Muscle of leg (tissue), 16 donors: ENCODE results near the gene ZNF83. TPM values are rescaled to one million over a fixed set of nuclear protein-coding genes. Genes with fewer than 3 reads are reported as not detected.
"Not testable (repeated sequence)": the region's sequence is repeated elsewhere in the genome, so short reads cannot be mapped to it uniquely, and the experiment has no call there.

Source experiments
- DNase-seq: peaks from one replicate; pipeline ENCODE4 v3.0.0; 2013
- H3K27ac ChIP-seq: one replicate; pipeline ENCODE4 v1.5.1; 2013; ENCODE audit warnings: mild to moderate bottlenecking, low read length, control low read depth
- H3K27me3 ChIP-seq: one replicate; pipeline ENCODE4 v1.6.1; 2013; ENCODE audit warnings: low read length; ENCODE audit not compliant: control insufficient read depth, insufficient read depth
- H3K36me3 ChIP-seq: one replicate; pipeline ENCODE4 v1.6.1; 2013; ENCODE audit warnings: low read length; ENCODE audit not compliant: control insufficient read depth, insufficient read depth
- H3K4me1 ChIP-seq: one replicate; pipeline ENCODE4 v1.6.1; 2013; ENCODE audit warnings: low read length; ENCODE audit not compliant: control insufficient read depth, insufficient read depth
- H3K4me3 ChIP-seq: one replicate; pipeline ENCODE4 v1.5.1; 2013; ENCODE audit warnings: low read length, control low read depth
- H3K9me3 ChIP-seq: replicated peaks from 2 replicates; pipeline ENCODE4 v1.6.1; 2013; ENCODE audit warnings: low read depth, low read length; ENCODE audit not compliant: control insufficient read depth
- WGBS: methylation state at CpG from one replicate; pipeline ENCODE4 v1.1.5; 2013; ENCODE audit warnings: missing lambda C conversion rate; ENCODE audit not compliant: insufficient coverage; 5-methylcytosine and 5-hydroxymethylcytosine counted together
- long read RNA-seq, 11 donors: transcript quantifications; one replicate each; lab custom pipeline, GENCODE V29; 2026
- polyA plus RNA-seq, 8 donors: library from polyadenylated mRNA; unstranded; fragments of 120-200 nt; gene quantifications; one replicate each; pipeline versions ENCODE4 v1.2.1 to v1.2.3, GENCODE V29; 2013; ENCODE audit warnings: inconsistent platforms in 1 of 8, low replicate concordance in 1 of 8; ENCODE audit not compliant: insufficient read length in 8 of 8, insufficient read depth in 1 of 8
- total RNA-seq: library from RNA; stranded (reverse); fragments of 120-200 nt; gene quantifications from one replicate; pipeline ENCODE4 v1.2.4, GENCODE V29; 2013

ZNF83 gene
- total RNA-seq (45.7 TPM), polyA plus RNA-seq (10 to 100 TPM; 25.6 to 53.9 (median 36.5) TPM)
- long read RNA-seq, donor 1, partial matches to known transcripts: 0 of 1 reads
- long read RNA-seq, donor 1, other reads (novel, unspliced or antisense): 0 of 1 reads
- long read RNA-seq, donor 2, partial matches to known transcripts: 0 of 1 reads
- long read RNA-seq, donor 2, other reads (novel, unspliced or antisense): 0 of 1 reads
- long read RNA-seq, donor 3, transcript ZNF83-203 (2 exons, 3,743 nt): major isoform, 22 of 28 reads
- long read RNA-seq, donor 3, partial matches to known transcripts: 0 of 28 reads
- long read RNA-seq, donor 3, other reads (novel, unspliced or antisense): 0 of 28 reads
- long read RNA-seq, donor 4, partial matches to known transcripts: 0 of 4 reads
- long read RNA-seq, donor 4, other reads (novel, unspliced or antisense): 0 of 4 reads
- long read RNA-seq, donor 5, transcript ZNF83-203 (2 exons, 3,743 nt): major isoform, 8 of 18 reads
- long read RNA-seq, donor 5, partial matches to known transcripts: 0 of 18 reads
- long read RNA-seq, donor 5, other reads (novel, unspliced or antisense): 0 of 18 reads
- long read RNA-seq, donor 6, transcript ZNF83-203 (2 exons, 3,743 nt): major isoform, 10 of 18 reads
- long read RNA-seq, donor 6, partial matches to known transcripts: 7 of 18 reads
- long read RNA-seq, donor 6, other reads (novel, unspliced or antisense): 0 of 18 reads
- long read RNA-seq, donor 7, transcript ZNF83-203 (2 exons, 3,743 nt): major isoform, 5 of 5 reads
- long read RNA-seq, donor 7, partial matches to known transcripts: 0 of 5 reads
- long read RNA-seq, donor 7, other reads (novel, unspliced or antisense): 0 of 5 reads
- long read RNA-seq, donor 8, partial matches to known transcripts: 0 of 5 reads
- long read RNA-seq, donor 8, other reads (novel, unspliced or antisense): 0 of 5 reads
- long read RNA-seq, donor 9, transcript ZNF83-203 (2 exons, 3,743 nt): major isoform, 5 of 8 reads
- long read RNA-seq, donor 9, partial matches to known transcripts: 0 of 8 reads
- long read RNA-seq, donor 9, other reads (novel, unspliced or antisense): 0 of 8 reads
- long read RNA-seq, donor 10, transcript ZNF83-203 (2 exons, 3,743 nt): major isoform, 11 of 14 reads
- long read RNA-seq, donor 10, partial matches to known transcripts: 0 of 14 reads
- long read RNA-seq, donor 10, other reads (novel, unspliced or antisense): 0 of 14 reads
- long read RNA-seq, donor 11, partial matches to known transcripts: 0 of 3 reads
- long read RNA-seq, donor 11, other reads (novel, unspliced or antisense): 0 of 3 reads

GRCh38 chr19:52637718-52638585 is at the start of gene ZNF83:
Gene ZNF83, minus strand, starts transcription at chr19:52638355.
- H3K4me1 ChIP-seq: peaks cover 12% of the 10 kb centered on the region
- H3K4me3 ChIP-seq: peak within 1 kb of the TSS; percentile 88
- DNase-seq: peak; percentile 97
- WGBS: under 1% methylated on average over 40 of the region's 55 CpGs
- H3K9me3 ChIP-seq: no peaks in the 10 kb centered on the region
- peak within 1 kb of the TSS; percentile 92 for H3K27ac ChIP-seq
- H3K36me3 ChIP-seq: peaks cover 16% of the 10 kb centered on the region
- H3K27me3 ChIP-seq: no peaks in the 10 kb centered on the region

GRCh38 chr19:52687684-52688083 is 49.5 kb upstream of the ZNF83 start:
- no peak for DNase-seq
- no peaks in the 10 kb centered on the region for H3K9me3 ChIP-seq
- no peaks in the 10 kb centered on the region for H3K27me3 ChIP-seq
- H3K27ac ChIP-seq: no peak overlapping the region
- no CpG with 5 or more reads among the region's 3 CpGs for WGBS
- H3K4me1 ChIP-seq: peaks cover 7% of the 10 kb centered on the region
- no peak overlapping the region for H3K4me3 ChIP-seq
- peaks cover 1% of the 10 kb centered on the region for H3K36me3 ChIP-seq

GRCh38 chr19:52685811-52686210 is 47.7 kb upstream of the ZNF83 start:
- Histone ChIP-seq H3K27me3 (no peaks in the 10 kb centered on the region), H3K36me3 (peaks cover 3% of the 10 kb centered on the region), H3K9me3 (no peaks in the 10 kb centered on the region), H3K4me3 (no peak overlapping the region), H3K4me1 (no peaks in the 10 kb centered on the region), H3K27ac (no peak overlapping the region)
- no peak for DNase-seq
- no CpG with 5 or more reads among the region's 1 CpG for WGBS

GRCh38 chr19:52681216-52681615 is 43.1 kb upstream of the ZNF83 start:
- not testable (repeated sequence) for H3K4me1 ChIP-seq, H3K4me3 ChIP-seq, H3K9me3 ChIP-seq, DNase-seq, H3K27me3 ChIP-seq, H3K27ac ChIP-seq
- H3K36me3 ChIP-seq: peaks cover 10% of the 10 kb centered on the region
- WGBS: no CpG with 5 or more reads among the region's 1 CpG

GRCh38 chr19:52679598-52679997 is 41.4 kb upstream of the ZNF83 start:
- DNase-seq: no peak
- Histone ChIP-seq H3K36me3 (peaks cover 10% of the 10 kb centered on the region), H3K27me3 (no peaks in the 10 kb centered on the region), H3K4me1 (no peaks in the 10 kb centered on the region), H3K4me3 (no peak overlapping the region), H3K27ac (no peak overlapping the region), H3K9me3 (no peaks in the 10 kb centered on the region)
- WGBS: 94% methylated on average over 5 of the region's 5 CpGs

GRCh38 chr19:52675239-52675638 is 37.1 kb upstream of the ZNF83 start:
- not testable (repeated sequence) for H3K27me3 ChIP-seq, DNase-seq, H3K27ac ChIP-seq, H3K4me1 ChIP-seq, H3K4me3 ChIP-seq, H3K9me3 ChIP-seq, H3K36me3 ChIP-seq
- 93% methylated on average over 4 of the region's 6 CpGs for WGBS

- no peak for DNase-seq
- no peak overlapping the region for H3K4me3 ChIP-seq
Measured at GRCh38 chr19:52673014-52673413, 34.9 kb upstream of the ZNF83 start.

GRCh38 chr19:52670046-52670445 is 31.9 kb upstream of the ZNF83 start:
- Histone ChIP-seq H3K36me3 (no peaks in the 10 kb centered on the region), H3K4me1 (peaks cover 2% of the 10 kb centered on the region), H3K9me3 (no peaks in the 10 kb centered on the region), H3K27ac (no peak overlapping the region), H3K27me3 (no peaks in the 10 kb centered on the region), H3K4me3 (no peak overlapping the region)
- no peak for DNase-seq
- WGBS: 97% methylated on average over 2 of the region's 4 CpGs

More at GRCh38 chr19:52673014-52673413, 34.9 kb upstream of the ZNF83 start:
- Histone ChIP-seq H3K27me3 (no peaks in the 10 kb centered on the region), H3K27ac (no peak overlapping the region), H3K4me1 (no peaks in the 10 kb centered on the region), H3K36me3 (no peaks in the 10 kb centered on the region), H3K9me3 (no peaks in the 10 kb centered on the region)
- 67% methylated on average over 1 of the region's 4 CpGs for WGBS

GRCh38 chr19:52669586-52669985 is 31.4 kb upstream of the ZNF83 start:
- no peak overlapping the region for H3K4me3 ChIP-seq
- peaks cover 4% of the 10 kb centered on the region for H3K4me1 ChIP-seq
- H3K27me3 ChIP-seq: no peaks in the 10 kb centered on the region
- DNase-seq: no peak
- H3K9me3 ChIP-seq: no peaks in the 10 kb centered on the region
- 100% methylated on average over 1 of the region's 5 CpGs for WGBS
- H3K27ac ChIP-seq: no peak overlapping the region
- H3K36me3 ChIP-seq: no peaks in the 10 kb centered on the region
